Measurements from ENCODE around the gene LAMA5. TPM values are rescaled to one million over a fixed set of nuclear protein-coding genes. Genes with fewer than 3 reads are reported as not detected.

Gene LAMA5
- total RNA-seq, 1 donor from 2014 or later = 12.1 TPM

GRCh38 chr20:62297449-62298227 lies 69.5 kb downstream of the LAMA5 start:
- peaks cover 11% of the 10 kb centered on the region for H3K4me1 Mint-ChIP-seq
- no peaks in the 10 kb centered on the region for H3K4me1 ChIP-seq
- H3K9me3 ChIP-seq (ENCODE audit: low read depth) = no peaks in the 10 kb centered on the region
- no peaks in the 10 kb centered on the region for H3K36me3 ChIP-seq
- H3K4me3 Mint-ChIP-seq = no peak overlapping the region
- no peak overlapping the region for H3K4me3 ChIP-seq
- no peak overlapping the region for H3K4me2 ChIP-seq
- peaks cover 2% of the 10 kb centered on the region for H3K27me3 Mint-ChIP-seq (ENCODE audit: insufficient read depth, low read depth)
- no peak for DNase-seq (ENCODE audit: low spot score)
- no peaks in the 10 kb centered on the region for H3K79me2 ChIP-seq (ENCODE audit: low read depth)
- TF ChIP-seq CTCF (IDR thresholded peaks at IDR 0.05) (no peak), EZH2 (IDR thresholded peaks at IDR 0.05) (no peak), EZH2phosphoT487 (IDR thresholded peaks at IDR 0.05) (no peak)
- H3K27ac ChIP-seq = no peak overlapping the region
- no peak overlapping the region for H2AFZ ChIP-seq (replicated peaks)
- no peaks in the 10 kb centered on the region for H3K9me3 Mint-ChIP-seq
- H3K27ac Mint-ChIP-seq = no peak overlapping the region
- H4K20me1 ChIP-seq (ENCODE audit: low read depth) = peaks cover 4% of the 10 kb centered on the region
- H3K9ac ChIP-seq = no peak overlapping the region
- H3F3A ChIP-seq (ENCODE audit: low read depth) = peaks cover 17% of the 10 kb centered on the region
- no peaks in the 10 kb centered on the region for H3K27me3 ChIP-seq
- peaks cover 14% of the 10 kb centered on the region for H3K36me3 Mint-ChIP-seq

DNA sequence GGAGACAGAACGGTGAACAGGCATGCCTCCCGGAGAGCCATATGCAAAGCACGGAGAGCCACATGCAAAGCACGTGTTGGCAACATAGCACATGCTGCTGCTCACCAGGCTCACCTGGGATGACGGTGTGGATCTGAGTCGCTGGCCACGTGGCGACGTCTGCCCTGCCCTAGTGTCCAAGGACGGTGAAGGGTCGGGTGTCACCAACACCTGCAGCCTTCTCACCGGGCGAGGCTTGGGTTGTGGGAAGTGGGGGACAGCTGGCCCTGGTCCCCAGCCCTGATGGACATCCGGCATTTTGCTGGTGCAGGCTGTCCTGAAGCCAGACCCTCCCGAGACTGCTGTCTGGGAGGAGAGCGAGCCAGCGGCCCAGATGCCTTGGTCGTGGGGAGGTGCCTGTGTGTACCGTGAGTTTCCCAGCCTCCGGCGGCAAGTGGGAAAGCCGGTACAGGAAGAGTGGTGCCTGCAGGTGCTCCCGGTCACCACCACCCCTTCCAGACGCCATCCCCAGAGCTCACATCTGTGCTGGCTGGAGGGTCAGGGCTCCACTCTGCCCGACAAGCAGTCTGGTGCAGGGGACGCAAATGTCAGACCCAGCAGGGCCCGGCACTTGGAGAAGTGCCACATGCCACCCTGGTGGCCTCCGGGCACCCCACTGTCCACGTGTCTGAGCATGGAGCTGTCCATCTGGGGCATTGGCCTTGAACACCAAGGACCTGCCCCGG lies 70.2 kb downstream of the LAMA5 start:
- Mint-ChIP-seq H3K27me3 (ENCODE audit: insufficient read depth, low read depth) (peaks cover 2% of the 10 kb centered on the region), H3K4me1 (peaks cover 11% of the 10 kb centered on the region), H3K4me3 (no peak overlapping the region), H3K36me3 (peaks cover 18% of the 10 kb centered on the region), H3K27ac (no peak overlapping the region), H3K9me3 (no peaks in the 10 kb centered on the region)
- Histone ChIP-seq H3K27ac (no peak overlapping the region), H4K20me1 (ENCODE audit: low read depth) (peaks cover 4% of the 10 kb centered on the region), H3K4me3 (no peak overlapping the region), H3K27me3 (no peaks in the 10 kb centered on the region), H3K9ac (no peak overlapping the region), H3K36me3 (no peaks in the 10 kb centered on the region), H3F3A (ENCODE audit: low read depth) (peaks cover 11% of the 10 kb centered on the region), H2AFZ (replicated peaks) (no peak overlapping the region), H3K4me2 (no peak overlapping the region), H3K4me1 (no peaks in the 10 kb centered on the region), H3K9me3 (ENCODE audit: low read depth) (no peaks in the 10 kb centered on the region), H3K79me2 (ENCODE audit: low read depth) (no peaks in the 10 kb centered on the region)
- no peak for DNase-seq (ENCODE audit: low spot score)
- TF ChIP-seq CTCF (IDR thresholded peaks at IDR 0.05) (no peak), EZH2 (IDR thresholded peaks at IDR 0.05) (no peak), EZH2phosphoT487 (IDR thresholded peaks at IDR 0.05) (no peak)

DNA sequence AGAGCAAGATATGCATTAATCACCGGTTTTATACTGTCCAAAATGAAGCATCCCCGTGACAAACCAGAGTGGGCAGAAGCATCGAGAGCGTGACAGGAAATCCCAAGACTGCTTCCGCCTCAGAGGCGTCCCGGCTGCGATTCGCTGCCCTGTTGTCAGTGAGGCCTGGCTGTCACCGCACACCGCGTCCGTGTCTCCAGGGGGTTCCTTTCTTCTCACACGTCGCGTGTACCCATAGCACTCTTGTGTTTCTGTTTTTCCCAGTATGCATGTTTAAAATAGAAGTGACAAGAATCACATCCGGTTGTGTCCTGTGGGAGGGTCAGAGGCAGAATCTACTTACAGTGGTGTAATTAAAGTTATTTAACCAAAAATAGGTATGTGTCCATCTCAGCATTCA lies 72.6 kb downstream of the LAMA5 start:
- Histone ChIP-seq H3K27me3 (no peaks in the 10 kb centered on the region), H3K4me1 (no peaks in the 10 kb centered on the region), H3K4me2 (no peak overlapping the region), H3K27ac (no peak overlapping the region), H4K20me1 (ENCODE audit: low read depth) (peaks cover 4% of the 10 kb centered on the region), H3K9me3 (ENCODE audit: low read depth) (no peaks in the 10 kb centered on the region), H3K9ac (no peak overlapping the region), H3K4me3 (no peak overlapping the region), H3K79me2 (ENCODE audit: low read depth) (no peaks in the 10 kb centered on the region), H3K36me3 (no peaks in the 10 kb centered on the region), H3F3A (ENCODE audit: low read depth) (no peaks in the 10 kb centered on the region), H2AFZ (replicated peaks) (no peak overlapping the region)
- Mint-ChIP-seq H3K27me3 (ENCODE audit: insufficient read depth, low read depth) (no peaks in the 10 kb centered on the region), H3K4me3 (no peak overlapping the region), H3K27ac (no peak overlapping the region), H3K9me3 (no peaks in the 10 kb centered on the region), H3K4me1 (peaks cover 11% of the 10 kb centered on the region), H3K36me3 (peaks cover 20% of the 10 kb centered on the region)
- TF ChIP-seq EZH2 (IDR thresholded peaks at IDR 0.05) (no peak), EZH2phosphoT487 (IDR thresholded peaks at IDR 0.05) (no peak), CTCF (IDR thresholded peaks at IDR 0.05) (no peak)
- DNase-seq (ENCODE audit: low spot score) = no peak

All from neural progenitor cell (in vitro differentiated cells).